A549 treated with dexamethasone at 1 μM for 4 hours (cell line): ENCODE results near the gene LRIT3. TPM values are rescaled to one million over a fixed set of nuclear protein-coding genes. Genes with fewer than 3 reads are reported as not detected.

Experiments used
- total RNA-seq: library from RNA; stranded (reverse); fragments of 200-300 nt; extraction: Qiagen RNA extraction; gene quantifications from 5 replicates; pipeline ENCODE4 v1.2.3, GENCODE V29; 2022

LRIT3 gene, protein sequence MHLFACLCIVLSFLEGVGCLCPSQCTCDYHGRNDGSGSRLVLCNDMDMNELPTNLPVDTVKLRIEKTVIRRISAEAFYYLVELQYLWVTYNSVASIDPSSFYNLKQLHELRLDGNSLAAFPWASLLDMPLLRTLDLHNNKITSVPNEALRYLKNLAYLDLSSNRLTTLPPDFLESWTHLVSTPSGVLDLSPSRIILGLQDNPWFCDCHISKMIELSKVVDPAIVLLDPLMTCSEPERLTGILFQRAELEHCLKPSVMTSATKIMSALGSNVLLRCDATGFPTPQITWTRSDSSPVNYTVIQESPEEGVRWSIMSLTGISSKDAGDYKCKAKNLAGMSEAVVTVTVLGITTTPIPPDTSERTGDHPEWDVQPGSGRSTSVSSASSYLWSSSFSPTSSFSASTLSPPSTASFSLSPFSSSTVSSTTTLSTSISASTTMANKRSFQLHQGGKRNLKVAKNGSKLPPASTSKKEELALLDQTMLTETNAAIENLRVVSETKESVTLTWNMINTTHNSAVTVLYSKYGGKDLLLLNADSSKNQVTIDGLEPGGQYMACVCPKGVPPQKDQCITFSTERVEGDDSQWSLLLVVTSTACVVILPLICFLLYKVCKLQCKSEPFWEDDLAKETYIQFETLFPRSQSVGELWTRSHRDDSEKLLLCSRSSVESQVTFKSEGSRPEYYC
- total RNA-seq: 0.03 to 0.06 TPM (median 0.04 TPM) in 4 of 5 replicates, not detected in the other

DNA sequence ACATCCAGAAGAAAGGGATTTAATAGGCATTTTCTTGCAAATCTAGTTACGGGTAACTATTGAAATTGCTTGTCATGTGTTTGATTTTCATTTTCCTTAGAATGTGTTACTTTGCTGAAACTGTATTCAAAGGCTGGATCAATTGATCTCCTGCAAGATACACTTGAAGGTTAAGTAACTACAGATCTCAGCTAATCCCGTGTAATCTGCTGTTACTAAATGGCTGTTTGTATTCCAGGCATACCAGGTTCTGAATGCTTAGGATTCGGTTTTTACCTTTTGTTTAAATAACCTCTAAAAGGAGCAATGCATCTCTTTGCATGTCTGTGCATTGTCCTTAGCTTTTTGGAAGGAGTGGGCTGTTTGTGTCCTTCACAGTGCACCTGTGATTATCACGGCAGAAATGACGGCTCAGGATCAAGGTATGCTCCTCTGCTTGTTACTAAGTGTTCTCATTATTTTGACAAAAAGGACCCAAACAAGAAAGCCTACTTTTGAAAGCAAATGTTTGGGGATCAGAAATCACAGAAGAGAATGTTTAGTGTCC is at the start of gene LRIT3:
LRIT3 (plus strand) TSS at position 212 of the 547 bp plus-strand sequence; CDS start at position 307, 95 bp downstream.

DNA sequence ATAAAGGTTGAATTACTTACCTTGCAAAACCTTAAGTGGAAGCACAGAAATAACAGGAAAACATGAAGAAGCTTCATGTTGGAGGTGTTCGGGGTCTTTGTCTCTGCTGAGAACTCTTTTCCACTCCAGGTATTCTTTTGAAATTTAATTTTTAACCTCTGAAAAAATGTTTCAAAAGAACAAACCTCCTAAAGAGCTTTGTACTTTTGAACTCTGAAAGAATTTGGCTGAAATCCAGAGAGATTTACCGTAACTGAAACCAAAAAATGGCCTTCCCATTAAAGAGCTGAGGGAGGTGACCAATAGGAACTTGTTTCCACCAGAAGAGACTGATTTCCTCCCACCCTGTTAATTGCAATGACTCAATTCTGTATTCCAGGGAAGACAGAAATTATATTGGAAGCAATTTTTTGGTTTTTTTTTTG is 46.0 kb upstream of the LRIT3 start, which contains the start of gene CFI:
CFI (minus strand) TSS at position 105 of the 425 bp plus-strand sequence; CDS start at position 77, 28 bp downstream.

DNA sequence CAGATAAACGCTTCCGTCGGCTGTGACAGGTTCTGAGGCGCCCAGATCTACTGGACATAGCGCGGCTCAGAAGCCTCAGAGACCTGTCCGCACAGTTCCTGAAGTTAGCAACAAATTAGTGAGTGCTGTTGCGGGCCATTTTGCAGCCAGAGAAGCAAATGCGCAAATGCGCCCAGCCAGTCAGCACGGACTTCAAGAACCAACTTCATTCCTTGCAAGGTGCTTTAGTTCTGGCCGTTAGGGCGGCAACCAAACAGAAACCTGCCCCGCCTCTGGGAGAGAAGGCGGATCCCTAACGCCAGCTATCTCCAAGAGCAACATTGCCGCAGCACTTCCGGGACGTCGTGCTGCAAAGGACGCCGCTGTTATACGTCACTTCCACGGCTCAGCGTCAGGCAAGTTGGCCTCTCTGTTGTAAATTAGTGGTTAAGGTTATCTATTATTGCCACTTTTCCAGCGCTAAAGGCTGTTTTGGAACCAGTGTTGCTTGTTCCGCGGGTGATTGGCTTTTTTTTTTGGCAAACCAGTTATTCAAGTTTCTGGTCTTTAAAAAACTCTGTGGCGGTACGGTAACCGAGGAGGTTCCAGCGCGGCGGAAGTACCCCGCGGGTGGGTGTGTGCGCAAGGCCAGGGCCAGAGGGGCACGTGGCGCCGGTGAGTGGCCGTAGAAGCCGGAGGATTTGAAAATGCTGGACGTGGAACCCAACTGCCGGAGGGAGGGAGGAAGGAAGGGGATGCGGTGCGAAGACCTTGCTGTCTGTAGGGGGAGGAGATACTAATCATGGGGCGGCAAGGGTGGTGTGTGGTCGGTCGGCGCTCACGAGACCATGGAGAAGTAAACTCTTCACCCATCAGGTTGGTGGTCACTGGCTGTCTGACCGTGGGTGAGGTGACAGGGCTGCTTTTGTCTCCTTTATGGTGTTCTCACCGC is 32.5 kb upstream of the LRIT3 start, which contains the start of gene GAR1:
GAR1 (plus strand) TSS at position 612 of the 931 bp plus-strand sequence. CDS start 403 bp downstream, outside the sequence.

DNA sequence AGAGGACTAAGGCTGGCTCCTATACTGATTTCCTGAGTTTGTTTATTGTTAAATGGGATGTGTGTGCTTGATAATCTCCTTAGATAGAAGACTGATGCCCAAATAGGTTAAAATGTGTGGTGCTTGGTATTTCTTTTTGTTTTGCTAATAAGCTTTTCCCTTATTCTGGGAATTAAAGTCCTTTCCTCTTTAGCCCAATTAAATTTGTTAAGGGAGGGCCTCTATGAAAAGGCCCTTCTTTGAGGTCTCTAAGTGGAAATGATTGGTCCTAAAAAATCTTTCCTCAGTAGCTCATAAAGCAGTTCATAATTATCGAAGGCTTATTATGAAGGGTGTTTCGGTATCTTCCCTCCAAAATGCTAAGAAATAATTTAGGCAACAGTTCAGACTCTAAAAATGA is 20.2 kb upstream of the LRIT3 start, which contains the start of gene RRH:
RRH (plus strand) TSS at position 301 of the 400 bp plus-strand sequence; CDS start at position 357, 56 bp downstream.

DNA sequence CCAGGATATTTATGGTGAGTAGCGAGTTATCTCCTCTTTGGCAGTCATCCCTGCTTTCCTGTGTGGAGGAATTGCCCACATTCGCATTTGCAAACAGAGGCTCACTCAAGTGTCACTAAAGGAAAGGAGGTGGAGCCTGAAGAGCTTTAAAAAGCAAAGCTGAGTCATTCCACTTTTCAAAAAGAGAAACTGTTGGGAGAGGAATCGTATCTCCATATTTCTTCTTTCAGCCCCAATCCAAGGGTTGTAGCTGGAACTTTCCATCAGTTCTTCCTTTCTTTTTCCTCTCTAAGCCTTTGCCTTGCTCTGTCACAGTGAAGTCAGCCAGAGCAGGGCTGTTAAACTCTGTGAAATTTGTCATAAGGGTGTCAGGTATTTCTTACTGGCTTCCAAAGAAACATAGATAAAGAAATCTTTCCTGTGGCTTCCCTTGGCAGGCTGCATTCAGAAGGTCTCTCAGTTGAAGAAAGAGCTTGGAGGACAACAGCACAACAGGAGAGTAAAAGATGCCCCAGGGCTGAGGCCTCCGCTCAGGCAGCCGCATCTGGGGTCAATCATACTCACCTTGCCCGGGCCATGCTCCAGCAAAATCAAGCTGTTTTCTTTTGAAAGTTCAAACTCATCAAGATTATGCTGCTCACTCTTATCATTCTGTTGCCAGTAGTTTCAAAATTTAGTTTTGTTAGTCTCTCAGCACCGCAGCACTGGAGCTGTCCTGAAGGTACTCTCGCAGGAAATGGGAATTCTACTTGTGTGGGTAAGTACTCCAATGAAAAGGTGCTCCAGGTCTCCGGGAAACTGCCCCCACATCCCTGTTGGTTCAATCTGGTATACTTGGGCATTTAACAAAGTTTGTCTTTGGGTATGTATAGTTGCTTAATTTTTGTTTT is 65.0 kb downstream of the LRIT3 start, which contains the start of gene EGF:
EGF (plus strand) TSS at position 178 of the 890 bp plus-strand sequence; CDS start at position 631, 453 bp downstream.

Other genes starting within 250 kb of the LRIT3 start
- gene CASP6, start 144.7 kb upstream of the LRIT3 start, total RNA-seq: 13.4 to 17.5 TPM (median 13.9 TPM) in 5 replicates
- gene PLA2G12A, start 118.0 kb upstream of the LRIT3 start, total RNA-seq: 10.7 to 14.6 TPM (median 12.1 TPM) in 5 replicates
- gene CFI, start 46.1 kb upstream of the LRIT3 start, total RNA-seq: 0.29 to 1.0 TPM (median 0.92 TPM) in 5 replicates
- 36.8 to 41.8 TPM (median 38.9 TPM) in 5 replicates for gene GAR1, start 32.3 kb upstream of the LRIT3 start, total RNA-seq
- gene RRH, start 20.1 kb upstream of the LRIT3 start, total RNA-seq: 0.06 to 0.08 TPM (median 0.07 TPM) in 3 of 5 replicates, not detected in the others
- gene EGF, start 64.8 kb downstream of the LRIT3 start, total RNA-seq: 0.13 to 0.48 TPM (median 0.24 TPM) in 5 replicates